PC-3 (cell line): Measurements from ENCODE around the gene GLTPD2. TPM values are rescaled to one million over a fixed set of nuclear protein-coding genes. Genes with fewer than 3 reads are reported as not detected.

ENCODE experiments used
- ATAC-seq: fragments of 200-7000 bp; cut with Tn5 transposase; 2 replicates; pipeline ENCODE4 v1.9.1; 2020; ENCODE audit warnings: mild to moderate bottlenecking, moderate library complexity
- BruUV-seq: library from RNA; stranded (reverse); fragments of 400-500 nt; replicated peaks from 2 replicates; lab custom pipeline; 2021; lab: Mats Ljungman, UMichigan
- CTCF ChIA-PET: fragments of 300-600 bp; sonication (Branson Sonifier 250); formaldehyde crosslinking; loops from one replicate; lab custom pipeline; 2022; ENCODE audit warnings: antibody characterized with exemption; lab: Charles Lee
- POLR2A ChIA-PET: fragments of 300-600 bp; sonication (Branson Sonifier 250); formaldehyde crosslinking; loops from one replicate; lab custom pipeline; 2022; ENCODE audit warnings: antibody characterized with exemption; ENCODE audit not compliant: unreplicated experiment; lab: Charles Lee
- DNase-seq: peaks from one replicate; pipeline ENCODE4 v3.0.0-alpha.2; 2015
- H2AFZ ChIP-seq: fragments of 300-600 bp; sonication (generic); 2 replicates; pipeline ENCODE4 v1.6.0; 2016; ENCODE audit warnings: antibody characterized with exemption, low read length
- H3F3A ChIP-seq: fragments of 300-600 bp; sonication (generic); one replicate; pipeline ENCODE4 v1.6.0; 2017; ENCODE audit warnings: antibody characterized with exemption, low read length, control low read depth, mild to moderate bottlenecking; ENCODE audit not compliant: unreplicated experiment
- H3K27ac ChIP-seq: fragments of 300-600 bp; sonication (generic); 2 replicates; pipeline ENCODE4 v1.5.1; 2016; ENCODE audit warnings: mild to moderate bottlenecking, low read length
- H3K27me3 ChIP-seq: fragments of 300-600 bp; sonication (generic); 2 replicates; pipeline ENCODE4 v1.6.1; 2016; ENCODE audit warnings: low read length, mixed read lengths
- H3K36me3 ChIP-seq: fragments of 300-600 bp; sonication (generic); 2 replicates; pipeline ENCODE4 v1.6.1; 2016; ENCODE audit warnings: low read depth, mixed run types, low read length, mixed read lengths
- H3K4me1 ChIP-seq: fragments of 300-600 bp; sonication (generic); 2 replicates; pipeline ENCODE4 v1.5.1; 2016; ENCODE audit warnings: low read length; ENCODE audit not compliant: insufficient read depth
- H3K4me2 ChIP-seq: fragments of 300-600 bp; sonication (generic); 2 replicates; pipeline ENCODE4 v1.6.0; 2016; ENCODE audit warnings: low read length
- H3K4me3 ChIP-seq: fragments of 300-600 bp; sonication (generic); 2 replicates; pipeline ENCODE4 v1.5.1; 2016; ENCODE audit warnings: mild to moderate bottlenecking, low read length, mixed read lengths
- H3K79me2 ChIP-seq: fragments of 300-600 bp; sonication (generic); 2 replicates; pipeline ENCODE4 v1.6.1; 2017; ENCODE audit warnings: low read length, mixed read lengths
- H3K9ac ChIP-seq: fragments of 300-600 bp; sonication (generic); 2 replicates; pipeline ENCODE4 v1.6.0; 2016; ENCODE audit warnings: mild to moderate bottlenecking, low read length
- H3K9me2 ChIP-seq: fragments of 300-600 bp; sonication (generic); replicated peaks from 2 replicates; pipeline ENCODE4 v1.6.1; 2016; ENCODE audit warnings: mixed run types, low read length, mixed read lengths
- H3K9me3 ChIP-seq: fragments of 300-600 bp; sonication (generic); 2 replicates; pipeline ENCODE4 v1.6.1; 2016; ENCODE audit warnings: low read length, mixed read lengths
- H4K20me1 ChIP-seq: fragments of 300-600 bp; sonication (generic); 2 replicates; pipeline ENCODE4 v1.6.1; 2016; ENCODE audit warnings: low read length, mixed read lengths
- EZH2 ChIP-seq: fragments of 300-600 bp; sonication (generic); IDR thresholded peaks from one replicate; pipeline ENCODE4 v1.6.1; 2017; ENCODE audit warnings: antibody characterized with exemption, mild to moderate bottlenecking, low read length; ENCODE audit not compliant: unreplicated experiment
- EZH2phosphoT487 ChIP-seq: fragments of 300-600 bp; sonication (generic); IDR thresholded peaks from 2 replicates; pipeline ENCODE4 v1.6.1; 2018; ENCODE audit warnings: mild to moderate bottlenecking, antibody characterized with exemption, low read length, borderline replicate concordance
- intact Hi-C: fragments of 100-400 bp; cut with micrococcal nuclease; formaldehyde crosslinking; loops from 2 replicates; pipeline ENCODE4 v1.9.0; 2023
- total RNA-seq: library from RNA; depleted of rRNA; stranded (reverse); fragments of >200 nt; gene quantifications from 2 replicates; pipeline ENCODE4 v1.2.3, GENCODE V29; 2014
- TF ChIP-seq, protein P1 (sequence below): fragments of 300-600 bp; sonication (generic); conservative IDR thresholded peaks from 2 replicates; pipeline ENCODE4 v1.5.1; 2017; ENCODE audit warnings: antibody characterized with exemption, low read depth, mild to moderate bottlenecking, low read length

The GLTPD2 gene
- total RNA-seq, 1 experiment from 2014 or later: not detected

DNA sequence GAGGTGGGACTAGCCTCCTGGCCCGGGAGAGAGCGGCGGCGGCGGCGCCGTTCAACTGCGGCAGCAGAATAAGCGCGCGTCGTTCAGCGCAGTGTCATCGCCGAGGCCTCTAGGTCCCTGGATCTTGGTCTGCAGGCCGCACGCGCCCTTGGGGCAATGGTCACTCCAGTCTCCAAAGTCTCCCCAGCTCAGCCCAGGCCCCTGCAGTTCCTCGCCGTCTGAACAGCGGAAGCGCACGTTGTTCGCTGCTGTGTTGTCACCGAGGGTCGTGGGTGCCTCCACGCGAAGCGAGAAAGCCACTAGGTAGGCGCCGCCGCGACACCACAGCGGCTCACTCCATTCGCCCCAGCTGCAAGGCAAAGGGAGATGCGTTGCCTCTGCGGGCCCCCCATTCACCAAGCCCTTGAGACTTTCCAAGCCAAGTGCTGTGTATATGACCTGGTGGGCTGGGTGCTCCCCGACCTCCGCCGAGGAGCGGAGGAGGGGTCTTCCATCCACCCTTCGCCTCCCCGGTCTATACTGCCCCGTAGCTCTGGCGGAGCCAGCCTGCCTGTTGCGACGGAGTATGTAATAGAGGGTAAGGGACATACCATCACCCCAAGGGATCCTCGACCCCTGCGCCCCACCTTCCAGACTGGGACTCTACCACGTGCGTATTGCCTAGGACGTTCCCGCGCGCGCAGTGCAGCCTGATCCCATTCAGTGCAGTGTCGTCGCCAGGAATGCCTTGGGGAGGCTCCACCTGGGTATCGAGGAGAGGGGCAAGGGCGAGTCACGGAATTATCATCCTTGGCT, 3.3 kb upstream of the GLTPD2 start:
- Histone ChIP-seq H3F3A (no peaks in the 10 kb centered on the region), H3K36me3 (no peaks in the 10 kb centered on the region), H3K9me3 (no peaks in the 10 kb centered on the region), H3K27me3 (no peaks in the 10 kb centered on the region), H3K9me2 (no peaks in the 10 kb centered on the region), H2AFZ (peak overlapping the region; percentile 55), H3K79me2 (peaks cover 8% of the 10 kb centered on the region), H3K27ac (no peak overlapping the region), H3K4me1 (peaks cover 12% of the 10 kb centered on the region), H4K20me1 (no peaks in the 10 kb centered on the region), H3K9ac (no peak overlapping the region), H3K4me2 (peak overlapping the region; percentile 83), H3K4me3 (peak overlapping the region; percentile 39)
- no peak for ATAC-seq
- TF ChIP-seq, protein P1, sequence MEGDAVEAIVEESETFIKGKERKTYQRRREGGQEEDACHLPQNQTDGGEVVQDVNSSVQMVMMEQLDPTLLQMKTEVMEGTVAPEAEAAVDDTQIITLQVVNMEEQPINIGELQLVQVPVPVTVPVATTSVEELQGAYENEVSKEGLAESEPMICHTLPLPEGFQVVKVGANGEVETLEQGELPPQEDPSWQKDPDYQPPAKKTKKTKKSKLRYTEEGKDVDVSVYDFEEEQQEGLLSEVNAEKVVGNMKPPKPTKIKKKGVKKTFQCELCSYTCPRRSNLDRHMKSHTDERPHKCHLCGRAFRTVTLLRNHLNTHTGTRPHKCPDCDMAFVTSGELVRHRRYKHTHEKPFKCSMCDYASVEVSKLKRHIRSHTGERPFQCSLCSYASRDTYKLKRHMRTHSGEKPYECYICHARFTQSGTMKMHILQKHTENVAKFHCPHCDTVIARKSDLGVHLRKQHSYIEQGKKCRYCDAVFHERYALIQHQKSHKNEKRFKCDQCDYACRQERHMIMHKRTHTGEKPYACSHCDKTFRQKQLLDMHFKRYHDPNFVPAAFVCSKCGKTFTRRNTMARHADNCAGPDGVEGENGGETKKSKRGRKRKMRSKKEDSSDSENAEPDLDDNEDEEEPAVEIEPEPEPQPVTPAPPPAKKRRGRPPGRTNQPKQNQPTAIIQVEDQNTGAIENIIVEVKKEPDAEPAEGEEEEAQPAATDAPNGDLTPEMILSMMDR: no peak
- no peak for TF ChIP-seq EZH2phosphoT487
- no peak for TF ChIP-seq EZH2
- ChIA-PET CTCF (no interaction called here), POLR2A (no interaction called here)
- no peak for DNase-seq
- BruUV-seq: no TSS peak
- intact Hi-C loops: loop anchor here (2.0 kb wide), 1 partner anchor 55 kb away; the partner anchor contains the start of gene MED11

DNA sequence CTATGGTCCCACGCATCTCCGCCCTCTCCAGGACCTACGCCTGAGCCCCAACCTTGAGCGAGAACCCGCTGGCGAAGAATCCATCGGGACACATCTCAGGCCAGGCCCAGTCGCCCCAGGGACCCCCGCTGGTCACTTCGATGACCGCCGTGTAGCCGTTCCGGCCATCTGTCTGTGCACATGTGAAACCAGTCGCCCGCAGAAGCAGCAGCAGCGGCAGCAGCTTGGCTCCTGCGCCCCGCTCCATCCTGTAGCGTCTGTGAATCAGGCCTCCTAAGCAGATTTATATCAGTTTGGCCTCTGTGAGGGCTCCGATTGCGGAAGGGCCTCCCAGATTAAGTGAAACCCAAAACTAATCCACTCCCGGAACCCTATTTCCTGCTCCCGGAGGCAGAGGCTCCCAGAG, 2.7 kb upstream of the GLTPD2 start, which contains the start of gene VMO1:
Gene VMO1, minus strand, starts transcription at position 259 of the 406 bp plus-strand sequence. Its CDS starts 12 bp downstream, at position 247.
- H3K4me1 ChIP-seq: peaks cover 16% of the 10 kb centered on the region
- ChIA-PET CTCF (no interaction called here), POLR2A (interaction anchor here (0.6 kb wide), 1 partner anchor 76 kb away, joined by 3 read pairs; no protein-coding TSS in a partner anchor)
- peak; percentile 32 for DNase-seq
- TF ChIP-seq EZH2 (no peak), EZH2phosphoT487 (no peak)
- TF ChIP-seq, protein P1: no peak
- peaks cover 8% of the 10 kb centered on the region for H3K79me2 ChIP-seq
- peak; percentile 2; the same call in 1 of the 2 replicates for ATAC-seq
- no peaks in the 10 kb centered on the region for H3K36me3 ChIP-seq
- H3K9ac ChIP-seq: no peak within 1 kb of the TSS
- peak within 1 kb of the TSS; percentile 39 for H3K4me3 ChIP-seq
- H2AFZ ChIP-seq: peak within 1 kb of the TSS; percentile 55
- peak within 1 kb of the TSS; percentile 83 for H3K4me2 ChIP-seq
- no peak within 1 kb of the TSS for H3K27ac ChIP-seq
- H3K27me3 ChIP-seq: no peaks in the 10 kb centered on the region
- intact Hi-C loops: loop anchor here (2.0 kb wide), 1 partner anchor 55 kb away; the partner anchor contains the start of gene MED11
- no peaks in the 10 kb centered on the region for H3K9me2 ChIP-seq
- H3K9me3 ChIP-seq: no peaks in the 10 kb centered on the region
- no peaks in the 10 kb centered on the region for H3F3A ChIP-seq
- no TSS peak for BruUV-seq
- H4K20me1 ChIP-seq: no peaks in the 10 kb centered on the region

DNA sequence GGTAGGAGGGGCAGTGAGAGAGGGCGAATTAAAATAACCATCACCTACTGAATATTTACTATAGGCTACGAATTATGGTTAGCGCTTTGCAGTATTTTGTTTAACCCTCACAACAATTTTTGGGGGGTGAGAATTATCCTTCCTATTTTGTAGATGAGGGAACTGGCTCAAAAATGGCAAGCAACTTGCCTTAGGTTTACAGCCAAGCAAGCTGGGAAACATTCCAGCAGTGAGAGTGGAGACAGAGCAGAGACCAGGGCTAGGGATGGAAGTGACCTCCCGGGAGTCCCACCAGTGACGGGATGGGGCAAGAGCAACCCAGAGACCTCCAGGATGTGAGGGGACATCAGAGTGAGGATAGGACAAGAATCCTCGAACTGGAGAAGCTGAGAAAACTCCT, 2.2 kb upstream of the GLTPD2 start:
- no peak for DNase-seq
- POLR2A ChIA-PET: interaction anchor here (0.6 kb wide), 1 partner anchor 77 kb away, joined by 3 read pairs; no protein-coding TSS in a partner anchor
- no peak overlapping the region for H3K27ac ChIP-seq
- H4K20me1 ChIP-seq: no peaks in the 10 kb centered on the region
- H3K4me3 ChIP-seq: peak overlapping the region; percentile 39
- intact Hi-C loops: loop anchor here (2.0 kb wide), 1 partner anchor 56 kb away; the partner anchor contains the start of gene MED11
- H3K9me3 ChIP-seq: no peaks in the 10 kb centered on the region
- peak overlapping the region; percentile 83 for H3K4me2 ChIP-seq
- CTCF ChIA-PET: no interaction called here
- H3K4me1 ChIP-seq: peaks cover 16% of the 10 kb centered on the region
- no peaks in the 10 kb centered on the region for H3K27me3 ChIP-seq
- TF ChIP-seq EZH2 (no peak), EZH2phosphoT487 (no peak)
- TF ChIP-seq, protein P1: no peak
- no peaks in the 10 kb centered on the region for H3F3A ChIP-seq
- no peaks in the 10 kb centered on the region for H3K9me2 ChIP-seq
- BruUV-seq: no TSS peak
- peak overlapping the region; percentile 55 for H2AFZ ChIP-seq
- ATAC-seq: no peak
- peaks cover 8% of the 10 kb centered on the region for H3K79me2 ChIP-seq
- H3K9ac ChIP-seq: no peak overlapping the region
- no peaks in the 10 kb centered on the region for H3K36me3 ChIP-seq
